T47D (cell line): Measurements from ENCODE around the gene KCNJ6.
"Not testable (repeated sequence)": the region's sequence is repeated elsewhere in the genome, so short reads cannot be mapped to it uniquely, and the experiment has no call there.

Experiments used
- DNase-seq, 2 experiments: peaks; one replicate each; pipeline versions ENCODE4 v3.0.0 to v3.0.0-alpha.2; 2011 to 2012; ENCODE audit warnings: low read depth in 1 of 2, low spot score in 1 of 2
- JUND ChIP-seq: IDR thresholded peaks from 2 replicates; pipeline ENCODE4 v1.6.1; 2012; ENCODE audit warnings: low read depth
- in situ Hi-C: cut with HindIII; loops from 2 replicates; pipeline ENCODE4 v1.10.0; 2016; ENCODE audit warnings: low sequenced_read_pairs, low pct_unique_long_range_greater_than_20kb

KCNJ6 gene

DNA sequence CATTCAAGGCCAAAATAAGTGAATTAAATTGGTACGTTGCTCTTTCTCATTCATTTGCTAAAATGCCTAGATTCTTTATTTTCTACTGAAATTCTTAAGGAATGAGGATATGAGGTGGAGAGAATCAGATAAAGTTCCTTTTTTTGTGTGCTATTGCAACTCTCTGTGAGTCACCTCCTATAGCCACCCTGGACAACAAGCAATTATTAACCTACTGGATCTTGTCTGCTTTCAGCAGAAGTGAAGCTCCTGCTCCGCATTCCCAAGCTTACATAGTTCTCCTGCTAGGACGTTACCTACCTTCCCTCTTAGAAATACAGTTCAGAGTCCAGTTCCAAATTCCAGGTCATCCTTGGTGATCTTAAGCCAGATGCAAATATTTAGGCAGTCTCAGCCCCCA is 4.8 kb upstream of the KCNJ6 start:
- TF ChIP-seq JUND = no peak
- in situ Hi-C loops = no loop called here
- DNase-seq = no peak

DNA sequence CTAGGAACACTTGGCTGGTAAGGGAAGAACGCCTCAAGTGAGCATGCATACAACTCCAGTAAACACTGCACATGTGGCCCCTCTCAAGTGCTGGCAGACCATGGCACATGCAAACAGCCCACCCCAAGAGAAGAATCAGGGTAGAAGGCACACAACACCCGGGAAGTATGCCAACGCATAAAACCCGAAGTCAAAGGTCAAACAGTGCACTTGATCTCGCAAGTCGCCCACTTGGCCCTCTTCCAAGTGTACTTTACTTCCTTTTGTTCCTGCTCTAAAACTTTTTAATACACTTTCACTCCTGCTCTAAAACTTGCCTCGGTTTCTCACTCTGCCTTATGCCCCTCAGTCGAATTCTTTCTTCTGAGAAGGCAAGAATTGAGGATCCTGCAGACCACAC is 4.0 kb upstream of the KCNJ6 start:
- DNase-seq, in situ Hi-C loops: not testable (repeated sequence)

DNA sequence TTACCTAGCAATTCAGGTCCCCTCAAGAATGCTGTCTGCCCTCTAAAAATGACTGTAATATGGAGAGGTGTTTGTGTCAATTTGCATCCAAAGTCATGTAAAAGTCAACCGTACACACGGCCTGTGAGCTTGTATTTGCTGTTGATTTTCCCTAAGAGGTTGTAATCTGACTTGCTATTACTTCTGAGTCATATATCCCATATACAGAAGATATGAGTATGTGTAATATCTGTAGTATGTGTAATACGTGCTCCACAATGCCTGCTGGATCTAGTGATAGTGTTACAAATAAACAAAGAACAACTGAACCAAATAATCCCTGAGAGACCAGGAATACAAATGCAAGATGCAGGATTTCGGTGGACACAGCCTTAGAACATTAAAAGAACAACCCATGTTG is 1.4 kb upstream of the KCNJ6 start:
- no peak for DNase-seq
- in situ Hi-C loops = no loop called here
- TF ChIP-seq JUND = no peak

GRCh38 chr21:37915941-37916309 is 332 bp downstream of the KCNJ6 start:
- DNase-seq = no peak
- in situ Hi-C loops = no loop called here
- TF ChIP-seq JUND = no peak

GRCh38 chr21:37915497-37915911 is 753 bp downstream of the KCNJ6 start:
- in situ Hi-C loops = no loop called here
- no peak for TF ChIP-seq JUND
- no peak for DNase-seq

DNA sequence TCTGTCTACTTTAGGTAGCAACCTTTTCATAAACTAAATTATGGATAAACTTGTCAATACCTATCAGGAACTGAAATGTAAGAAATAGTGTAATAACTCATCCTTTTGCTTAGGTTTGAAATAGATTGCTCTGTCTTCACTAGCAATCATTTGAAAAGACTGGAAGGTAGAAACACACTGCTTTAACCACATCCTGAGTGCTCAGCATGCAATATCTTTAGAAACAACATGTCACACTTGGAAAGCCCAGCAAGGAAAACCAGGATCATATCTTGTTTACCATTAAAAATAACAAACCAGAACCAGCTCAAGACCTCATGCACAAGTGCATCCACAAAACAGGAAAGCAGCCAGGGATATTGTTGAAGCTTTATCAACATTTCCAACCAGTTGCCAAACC is 3.6 kb downstream of the KCNJ6 start:
- in situ Hi-C loops = no loop called here
- TF ChIP-seq JUND = no peak
- DNase-seq = no peak

DNA sequence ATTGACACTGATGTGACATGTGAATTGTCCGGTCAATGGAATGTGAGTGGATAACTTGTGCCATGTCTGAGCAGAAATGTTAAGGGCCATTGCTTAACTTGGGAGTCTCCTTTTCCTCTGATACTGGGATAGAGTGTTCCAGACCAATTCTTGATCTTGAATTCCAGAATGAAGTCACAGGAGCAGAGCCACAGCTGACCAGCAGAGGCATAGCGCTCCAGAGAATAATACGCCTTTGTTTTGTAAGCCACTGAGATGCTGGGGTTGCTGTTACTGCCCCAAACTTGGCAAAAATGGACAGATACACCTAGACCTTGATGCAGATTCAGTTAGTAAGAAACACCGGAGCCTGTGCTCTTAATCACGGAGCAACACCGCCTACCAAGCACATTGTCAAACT is 6.3 kb downstream of the KCNJ6 start:
- no peak for DNase-seq
- TF ChIP-seq JUND = no peak
- in situ Hi-C loops = no loop called here

DNA sequence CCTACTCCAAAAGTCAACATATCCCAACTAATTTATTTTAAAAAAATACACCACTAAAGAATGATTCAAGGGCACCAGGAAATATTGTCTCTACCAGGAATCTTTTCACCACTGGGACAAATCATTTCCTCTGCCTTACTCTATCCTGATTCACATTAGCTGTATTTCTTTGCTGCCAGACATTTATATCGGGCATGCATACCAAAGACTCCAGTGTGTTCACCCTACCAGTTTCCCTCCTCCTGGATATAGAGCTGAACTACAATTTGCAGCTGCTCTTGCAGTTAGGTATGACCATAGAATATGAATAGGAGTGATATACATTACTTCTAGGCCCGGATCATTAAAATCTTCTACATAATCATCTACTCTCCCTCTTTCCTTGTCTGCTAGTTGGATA is 7.6 kb downstream of the KCNJ6 start:
- in situ Hi-C loops = no loop called here
- no peak for DNase-seq
- no peak for TF ChIP-seq JUND

- DNase-seq = no peak
- in situ Hi-C loops = no loop called here
These were observed 9.2 kb downstream of the KCNJ6 start for GRCh38 chr21:37907076-37907475.

GRCh38 chr21:37905291-37905690 is 11.0 kb downstream of the KCNJ6 start:
- TF ChIP-seq JUND = no peak
- no peak for DNase-seq
- in situ Hi-C loops = no loop called here

More at GRCh38 chr21:37907076-37907475, 9.2 kb downstream of the KCNJ6 start:
- no peak for TF ChIP-seq JUND

DNA sequence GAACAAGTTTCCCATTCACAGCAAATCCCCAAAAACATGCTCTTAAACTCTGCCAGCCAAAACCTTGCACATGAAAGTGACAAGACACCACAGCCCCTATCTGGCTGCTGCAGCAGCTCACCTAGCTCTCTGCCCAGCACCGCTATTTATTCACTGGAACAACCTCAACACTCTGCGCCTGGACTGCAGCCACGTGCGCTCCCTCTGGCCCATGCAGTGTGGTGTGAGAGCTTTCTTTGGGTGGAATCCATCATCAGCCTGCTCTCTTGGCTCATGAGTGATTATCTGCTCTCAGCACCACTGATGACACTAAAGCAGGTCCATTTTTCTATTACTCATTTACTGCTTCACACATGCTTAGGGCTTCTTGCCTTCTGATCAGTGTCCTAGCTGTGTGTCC is 11.4 kb downstream of the KCNJ6 start:
- TF ChIP-seq JUND = no peak
- DNase-seq = no peak
- in situ Hi-C loops = no loop called here

DNA sequence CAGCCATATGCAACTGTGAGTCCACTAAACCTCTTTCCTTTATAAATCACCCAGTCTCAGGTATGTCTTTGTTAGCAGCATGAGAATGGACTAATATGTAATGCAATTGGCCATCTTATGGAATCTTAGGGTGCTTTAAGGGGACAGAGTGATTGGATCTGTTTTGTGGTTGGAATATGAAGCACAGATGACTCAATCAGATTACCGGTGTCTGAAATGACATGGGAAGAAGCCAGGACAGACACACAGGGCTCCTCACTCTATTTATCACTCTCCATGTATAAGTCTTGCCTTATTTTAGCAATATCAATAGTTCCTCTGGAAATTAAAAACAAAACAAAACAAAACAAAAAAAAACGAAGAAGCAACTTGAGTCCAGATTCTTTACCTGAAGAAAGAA is 12.9 kb downstream of the KCNJ6 start:
- in situ Hi-C loops = no loop called here
- no peak for DNase-seq
- TF ChIP-seq JUND = no peak

DNA sequence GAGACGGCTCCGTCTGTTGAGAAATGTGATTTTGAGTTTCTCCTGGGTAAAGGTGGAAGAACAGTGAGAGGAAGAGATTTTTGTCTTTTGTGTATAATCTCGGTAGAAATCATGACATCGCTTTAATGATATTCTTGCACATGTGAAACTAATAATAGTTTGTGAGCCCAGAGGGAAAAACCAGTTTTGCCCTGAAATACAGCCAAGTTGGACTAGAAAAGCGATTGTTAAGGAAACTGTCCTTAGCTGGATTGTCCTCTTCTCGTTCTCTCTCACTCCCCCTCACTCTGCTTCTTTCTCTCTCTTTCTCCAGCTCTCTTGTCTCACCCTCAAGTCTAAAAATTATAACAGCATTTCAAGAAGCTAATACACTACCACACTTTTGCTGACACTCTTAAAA is 17.1 kb downstream of the KCNJ6 start:
- no peak for DNase-seq
- TF ChIP-seq JUND = no peak
- in situ Hi-C loops = no loop called here

GRCh38 chr21:37896788-37897187 is 19.5 kb downstream of the KCNJ6 start:
- TF ChIP-seq JUND = no peak
- in situ Hi-C loops = no loop called here
- no peak for DNase-seq

GRCh38 chr21:37891972-37892371 is 24.3 kb downstream of the KCNJ6 start:
- in situ Hi-C loops = no loop called here
- no peak for TF ChIP-seq JUND
- DNase-seq = no peak
